ENCODE measurements around the gene AKR7A2. TPM values are rescaled to one million over a fixed set of nuclear protein-coding genes. Genes with fewer than 3 reads are reported as not detected.

AKR7A2 gene
- polyA plus RNA-seq, 3 donors: 19.5 to 117 (median 89.3) TPM

DNA sequence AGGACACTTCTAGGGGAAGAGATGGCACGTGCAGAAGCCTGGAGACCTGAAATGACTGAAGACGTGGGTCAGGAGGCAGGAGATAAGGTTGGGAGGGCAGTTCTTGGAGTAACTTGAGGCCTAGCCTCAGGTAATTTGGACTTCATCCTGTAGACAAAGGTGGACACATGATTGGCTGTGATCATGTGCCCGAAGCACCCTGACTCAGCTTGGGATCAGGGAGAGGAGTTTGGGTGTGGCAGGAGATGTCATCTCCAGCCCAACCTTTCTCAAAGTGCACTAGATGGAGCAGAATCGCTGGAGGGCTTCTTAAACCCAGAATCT lies 1.7 kb upstream of the AKR7A2 start:
- Mint-ChIP-seq H3K4me3 (peak overlapping the region; percentile 79 to 89), H3K4me1 (peaks cover 73% of the 10 kb centered on the region), H3K36me3 (peaks cover 12 to 17% of the 10 kb centered on the region in 2 donors), H3K27me3 (ENCODE audit: low read depth in 3 of 3) (peaks cover 0 to 7% (median 0%) of the 10 kb centered on the region in 3 donors), H3K9me3 (peaks cover 0 to 3% (median 0%) of the 10 kb centered on the region in 7 donors), H3K27ac (peak overlapping the region in 3 of 7 donors; percentile 17 to 89 (median 85))
- TF ChIP-seq, protein P1, sequence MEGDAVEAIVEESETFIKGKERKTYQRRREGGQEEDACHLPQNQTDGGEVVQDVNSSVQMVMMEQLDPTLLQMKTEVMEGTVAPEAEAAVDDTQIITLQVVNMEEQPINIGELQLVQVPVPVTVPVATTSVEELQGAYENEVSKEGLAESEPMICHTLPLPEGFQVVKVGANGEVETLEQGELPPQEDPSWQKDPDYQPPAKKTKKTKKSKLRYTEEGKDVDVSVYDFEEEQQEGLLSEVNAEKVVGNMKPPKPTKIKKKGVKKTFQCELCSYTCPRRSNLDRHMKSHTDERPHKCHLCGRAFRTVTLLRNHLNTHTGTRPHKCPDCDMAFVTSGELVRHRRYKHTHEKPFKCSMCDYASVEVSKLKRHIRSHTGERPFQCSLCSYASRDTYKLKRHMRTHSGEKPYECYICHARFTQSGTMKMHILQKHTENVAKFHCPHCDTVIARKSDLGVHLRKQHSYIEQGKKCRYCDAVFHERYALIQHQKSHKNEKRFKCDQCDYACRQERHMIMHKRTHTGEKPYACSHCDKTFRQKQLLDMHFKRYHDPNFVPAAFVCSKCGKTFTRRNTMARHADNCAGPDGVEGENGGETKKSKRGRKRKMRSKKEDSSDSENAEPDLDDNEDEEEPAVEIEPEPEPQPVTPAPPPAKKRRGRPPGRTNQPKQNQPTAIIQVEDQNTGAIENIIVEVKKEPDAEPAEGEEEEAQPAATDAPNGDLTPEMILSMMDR (IDR thresholded peaks at IDR 0.05): no peak
- intact Hi-C loops (cut with micrococcal nuclease): loop anchor here (5.0 kb wide), 4 partner anchors 61 to 356 kb away; partner anchors contain the start of genes EMC1 (in 1 of the 2), IFFO2 (in 1 of the 2) and MRTO4 (in 1 of the 2)
- 100% methylated on average over 1 of the region's 4 CpGs for WGBS (ENCODE audit: insufficient coverage)
- H3K79me2 ChIP-seq (ENCODE audit: insufficient read depth, low read length): peaks cover 66% of the 10 kb centered on the region
- no peak overlapping the region for H2AFZ ChIP-seq (ENCODE audit: insufficient read depth, low read depth, low read length, poor library complexity, severe bottlenecking)
- no peak overlapping the region for H3K9ac ChIP-seq (ENCODE audit: insufficient read depth, low read length, poor library complexity, severe bottlenecking)
- no peaks in the 10 kb centered on the region for H3K27me3 ChIP-seq (ENCODE audit: control insufficient read depth in 2 of 2, insufficient read depth in 2 of 2, low read length in 2 of 2)
- H3K4me2 ChIP-seq (replicated peaks; ENCODE audit: extremely low read depth, low read length, poor library complexity, severe bottlenecking): peak overlapping the region; percentile 91
- no peaks in the 10 kb centered on the region for H3K9me3 ChIP-seq (replicated peaks in 1 of 2; ENCODE audit: control insufficient read depth in 1 of 2, insufficient read depth in 1 of 2, low read length in 2 of 2)
- H3K4me3 ChIP-seq (replicated peaks in 1 of 3; ENCODE audit: low read depth in 2 of 3, low read length in 3 of 3): peak overlapping the region in 1 of 3 experiments; percentile 90
- H3K27ac ChIP-seq (ENCODE audit: low read depth in 1 of 2, low read length in 2 of 2): peak overlapping the region in 1 of 2 donors; percentile 89
- peaks cover 69 to 76% of the 10 kb centered on the region in 2 donors for H3K4me1 ChIP-seq (ENCODE audit: control insufficient read depth in 1 of 2, insufficient read depth in 2 of 2, low read length in 2 of 2)
- peaks cover 40% of the 10 kb centered on the region for H4K20me1 ChIP-seq (ENCODE audit: insufficient read depth, low read length)
- DNase-seq: no peak
- peaks cover 7 to 18% of the 10 kb centered on the region in 2 donors for H3K36me3 ChIP-seq (replicated peaks in 1 of 2; ENCODE audit: control insufficient read depth in 1 of 2, insufficient read depth in 2 of 2, low read length in 2 of 2)

DNA sequence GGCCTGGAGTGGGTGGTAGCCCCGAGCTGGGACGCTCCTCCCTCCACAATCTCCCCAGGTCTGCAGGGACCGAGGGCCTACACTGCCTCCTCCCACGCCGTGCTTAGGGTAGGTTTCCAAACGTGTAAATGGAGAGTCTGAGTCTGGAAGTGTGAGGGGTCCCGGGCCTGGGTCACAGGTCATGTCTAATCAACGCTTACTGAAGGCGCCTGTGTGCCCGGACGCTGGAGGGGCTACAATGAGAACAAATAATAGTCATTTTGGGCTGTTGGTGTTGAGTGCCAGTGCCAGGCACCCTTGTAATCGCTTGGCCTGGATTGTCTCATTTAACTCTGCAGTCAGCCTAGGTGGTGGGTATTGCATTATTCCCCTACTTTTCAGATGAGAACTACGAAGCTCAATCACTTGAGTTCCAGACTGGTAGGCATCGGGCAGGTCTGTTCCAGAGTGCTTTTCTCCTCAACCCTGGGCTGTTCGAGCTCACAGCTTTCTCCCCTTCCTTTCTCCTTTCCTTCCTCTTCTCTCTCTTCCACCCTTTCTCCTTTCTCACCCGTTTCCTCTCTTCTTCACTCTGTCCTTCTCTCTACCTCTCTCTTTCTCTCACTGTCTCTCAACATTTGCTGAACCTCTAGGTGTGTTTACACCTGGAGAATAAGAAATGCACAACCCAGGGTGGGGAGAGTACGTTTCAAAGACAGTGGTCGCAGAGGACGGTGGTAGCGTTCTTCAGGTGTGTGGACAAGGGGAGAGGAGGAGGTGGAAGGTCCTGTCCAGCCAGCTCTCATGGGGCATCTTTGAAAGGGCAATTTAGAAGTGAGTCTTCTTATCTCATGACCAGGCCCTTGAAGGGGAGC lies 1.1 kb upstream of the AKR7A2 start:
- peak overlapping the region; percentile 63 to 90 (median 89) for H3K4me3 ChIP-seq (replicated peaks in 1 of 3; ENCODE audit: low read depth in 2 of 3, low read length in 3 of 3)
- peaks cover 38% of the 10 kb centered on the region for H4K20me1 ChIP-seq (ENCODE audit: insufficient read depth, low read length)
- WGBS (ENCODE audit: insufficient coverage): 53% methylated on average over 12 of the region's 20 CpGs
- H3K36me3 ChIP-seq (replicated peaks in 1 of 2; ENCODE audit: control insufficient read depth in 1 of 2, insufficient read depth in 2 of 2, low read length in 2 of 2): peaks cover 6 to 19% of the 10 kb centered on the region in 2 donors
- H3K4me3 Mint-ChIP-seq: peak overlapping the region; percentile 79 to 89
- no peaks in the 10 kb centered on the region for H3K9me3 ChIP-seq (replicated peaks in 1 of 2; ENCODE audit: control insufficient read depth in 1 of 2, insufficient read depth in 1 of 2, low read length in 2 of 2)
- peaks cover 65 to 71% of the 10 kb centered on the region in 2 donors for H3K4me1 ChIP-seq (ENCODE audit: control insufficient read depth in 1 of 2, insufficient read depth in 2 of 2, low read length in 2 of 2)
- H3K27ac ChIP-seq (ENCODE audit: low read depth in 1 of 2, low read length in 2 of 2): peak overlapping the region; percentile 22 to 89
- peak overlapping the region; percentile 92 for H3K9ac ChIP-seq (ENCODE audit: insufficient read depth, low read length, poor library complexity, severe bottlenecking)
- H3K27ac Mint-ChIP-seq: peak overlapping the region; percentile 74 to 90 (median 84)
- TF ChIP-seq, protein P1 (IDR thresholded peaks at IDR 0.05): no peak
- H2AFZ ChIP-seq (ENCODE audit: insufficient read depth, low read depth, low read length, poor library complexity, severe bottlenecking): peak overlapping the region; percentile 82
- peaks cover 68% of the 10 kb centered on the region for H3K4me1 Mint-ChIP-seq
- peaks cover 61% of the 10 kb centered on the region for H3K79me2 ChIP-seq (ENCODE audit: insufficient read depth, low read length)
- intact Hi-C loops (cut with micrococcal nuclease): loop anchor here (5.0 kb wide), 4 partner anchors 61 to 356 kb away; partner anchors contain the start of genes EMC1 (in 1 of the 2), IFFO2 (in 1 of the 2) and MRTO4 (in 1 of the 2)
- H3K9me3 Mint-ChIP-seq: peaks cover 0 to 3% (median 0%) of the 10 kb centered on the region in 7 donors
- peak overlapping the region; percentile 91 for H3K4me2 ChIP-seq (replicated peaks; ENCODE audit: extremely low read depth, low read length, poor library complexity, severe bottlenecking)
- no peaks in the 10 kb centered on the region for H3K27me3 ChIP-seq (ENCODE audit: control insufficient read depth in 2 of 2, insufficient read depth in 2 of 2, low read length in 2 of 2)
- H3K36me3 Mint-ChIP-seq: peaks cover 13 to 15% of the 10 kb centered on the region in 2 donors
- peaks cover 0 to 4% (median 0%) of the 10 kb centered on the region in 3 donors for H3K27me3 Mint-ChIP-seq (ENCODE audit: low read depth in 3 of 3)
- no peak for DNase-seq
